Spleen (tissue), 7 donors: ENCODE data around the gene KRT34.

Experiments used
- CTCF ChIP-seq, 11 experiments: fragments of 200-600 bp in 7 of 11; fragments of 450-650 bp in 4 of 11; sonication (generic) in 4 of 11; IDR thresholded peaks in 8 of 11; conservative IDR thresholded peaks in 3 of 11; 1 replicate in 7 of 11; 2 replicates in 4 of 11; pipeline versions ENCODE4 v1.4.0 to v1.8.0; 2016 to 2021; ENCODE audit warnings: antibody characterized with exemption in 11 of 11, inconsistent platforms in 4 of 11, mild to moderate bottlenecking in 1 of 11
- POLR2A ChIP-seq, 3 donors: fragments of 450-650 bp; IDR thresholded peaks; one replicate each; pipeline ENCODE4 v1.5.1; 2017; ENCODE audit warnings: antibody characterized with exemption in 3 of 3, mild to moderate bottlenecking in 1 of 3
- donor health status: DM: no; HTN: no; CAD: no; lungs with moderate emphysema.
- donor health status: DM: no; HTN: no; CAD: no.
- donor health status: DM: no; HTN: no; CAD: no.

GRCh38 chr17:41343029-41343428, 39.1 kb downstream of the KRT34 start:
- no peak for TF ChIP-seq CTCF (IDR thresholded peaks at IDR 0.05 in 8 of 11, conservative IDR thresholded peaks at IDR 0.05 in 3 of 11)
- no peak for TF ChIP-seq POLR2A (IDR thresholded peaks at IDR 0.05)
